SU-DHL-6 (cell line): ENCODE data around the gene ZNF775.

Experiments used
- H2AFZ ChIP-seq: fragments of 200-600 bp; sonication (generic); 2 replicates; pipeline ENCODE4 v1.6.1; 2014; ENCODE audit warnings: low read depth, mild to moderate bottlenecking, moderate library complexity, mixed read lengths, antibody characterized with exemption, low read length; ENCODE audit not compliant: severe bottlenecking
- H3F3A ChIP-seq: fragments of 200-600 bp; shearing (Covaris generic); 2 replicates; pipeline ENCODE4 v1.6.0; 2016; ENCODE audit warnings: antibody characterized with exemption, mild to moderate bottlenecking; ENCODE audit not compliant: insufficient read depth
- H3K27ac ChIP-seq: fragments of 200-600 bp; sonication (generic); 2 replicates; pipeline ENCODE4 v1.5.1; 2016; ENCODE audit warnings: low read depth, mild to moderate bottlenecking, low read length, moderate library complexity, mixed read lengths
- H3K27me3 ChIP-seq: fragments of 200-600 bp; sonication (generic), shearing (Covaris generic); 2 replicates; pipeline ENCODE4 v1.6.0; 2014; ENCODE audit warnings: mild to moderate bottlenecking, low read length
- H3K36me3 ChIP-seq: fragments of 200-600 bp; sonication (generic); 2 replicates; pipeline ENCODE4 v1.6.1; 2014; ENCODE audit warnings: mild to moderate bottlenecking, low read length, mixed read lengths
- H3K4me2 ChIP-seq: fragments of 300-600, 200-600 bp; shearing (Covaris generic), sonication (generic); 2 replicates; pipeline ENCODE4 v1.6.0; 2014; ENCODE audit warnings: low read length, low read depth, mild to moderate bottlenecking; ENCODE audit not compliant: poor library complexity, severe bottlenecking
- H3K4me3 ChIP-seq: fragments of 200-600 bp; sonication (generic); 2 replicates; pipeline ENCODE4 v1.5.1; 2014; ENCODE audit warnings: antibody characterized with exemption, low read length, mild to moderate bottlenecking, mixed read lengths; ENCODE audit not compliant: insufficient read depth, poor library complexity, severe bottlenecking
- H3K79me2 ChIP-seq: fragments of 200-600 bp; sonication (generic); 2 replicates; pipeline ENCODE4 v1.6.1; 2014; ENCODE audit warnings: mild to moderate bottlenecking, low read length, moderate library complexity; ENCODE audit not compliant: insufficient read depth
- H3K9ac ChIP-seq: fragments of 200-600 bp; sonication (generic); 2 replicates; pipeline ENCODE4 v1.7.0; 2014; ENCODE audit warnings: mild to moderate bottlenecking, low read length
- H3K9me2 ChIP-seq: fragments of 200-600 bp; sonication (generic); replicated peaks from 2 replicates; pipeline ENCODE4 v1.6.1; 2014; ENCODE audit warnings: low read length; ENCODE audit not compliant: insufficient read depth
- H3K9me3 ChIP-seq: fragments of 200-600 bp; sonication (generic); 2 replicates; pipeline ENCODE4 v1.6.1; 2014; ENCODE audit warnings: low read length, mixed read lengths; ENCODE audit not compliant: insufficient read depth
- H4K20me1 ChIP-seq: fragments of 200-600 bp; sonication (generic); 2 replicates; pipeline ENCODE4 v1.6.1; 2014; ENCODE audit warnings: low read depth, mild to moderate bottlenecking, antibody characterized with exemption, low read length, moderate library complexity, mixed read lengths
- CTCF ChIP-seq: fragments of 200-600 bp; sonication (generic); IDR thresholded peaks from one replicate; pipeline ENCODE4 v1.5.1; 2017; ENCODE audit warnings: antibody characterized with exemption, mild to moderate bottlenecking, low read length, moderate library complexity; ENCODE audit not compliant: insufficient read depth, poor library complexity, severe bottlenecking
- EZH2phosphoT487 ChIP-seq: fragments of 200-600 bp; sonication (generic), shearing (Covaris generic); conservative IDR thresholded peaks from 2 replicates; pipeline ENCODE4 v1.6.1; 2018; ENCODE audit warnings: mild to moderate bottlenecking, antibody characterized with exemption, low read length, moderate library complexity, mixed read lengths

ZNF775 gene

GRCh38 chr7:150397346-150398107, 18.4 kb downstream of the ZNF775 start:
- Histone ChIP-seq H3K9me3 (no peaks in the 10 kb centered on the region), H3K27me3 (no peaks in the 10 kb centered on the region), H3K9ac (no peak overlapping the region), H3F3A (no peaks in the 10 kb centered on the region), H3K27ac (no peak overlapping the region), H3K79me2 (no peaks in the 10 kb centered on the region), H3K9me2 (no peaks in the 10 kb centered on the region), H3K4me2 (no peak overlapping the region), H2AFZ (no peak overlapping the region), H3K36me3 (no peaks in the 10 kb centered on the region), H4K20me1 (no peaks in the 10 kb centered on the region), H3K4me3 (no peak overlapping the region)
- no peak for TF ChIP-seq CTCF
- TF ChIP-seq EZH2phosphoT487 = no peak

DNA sequence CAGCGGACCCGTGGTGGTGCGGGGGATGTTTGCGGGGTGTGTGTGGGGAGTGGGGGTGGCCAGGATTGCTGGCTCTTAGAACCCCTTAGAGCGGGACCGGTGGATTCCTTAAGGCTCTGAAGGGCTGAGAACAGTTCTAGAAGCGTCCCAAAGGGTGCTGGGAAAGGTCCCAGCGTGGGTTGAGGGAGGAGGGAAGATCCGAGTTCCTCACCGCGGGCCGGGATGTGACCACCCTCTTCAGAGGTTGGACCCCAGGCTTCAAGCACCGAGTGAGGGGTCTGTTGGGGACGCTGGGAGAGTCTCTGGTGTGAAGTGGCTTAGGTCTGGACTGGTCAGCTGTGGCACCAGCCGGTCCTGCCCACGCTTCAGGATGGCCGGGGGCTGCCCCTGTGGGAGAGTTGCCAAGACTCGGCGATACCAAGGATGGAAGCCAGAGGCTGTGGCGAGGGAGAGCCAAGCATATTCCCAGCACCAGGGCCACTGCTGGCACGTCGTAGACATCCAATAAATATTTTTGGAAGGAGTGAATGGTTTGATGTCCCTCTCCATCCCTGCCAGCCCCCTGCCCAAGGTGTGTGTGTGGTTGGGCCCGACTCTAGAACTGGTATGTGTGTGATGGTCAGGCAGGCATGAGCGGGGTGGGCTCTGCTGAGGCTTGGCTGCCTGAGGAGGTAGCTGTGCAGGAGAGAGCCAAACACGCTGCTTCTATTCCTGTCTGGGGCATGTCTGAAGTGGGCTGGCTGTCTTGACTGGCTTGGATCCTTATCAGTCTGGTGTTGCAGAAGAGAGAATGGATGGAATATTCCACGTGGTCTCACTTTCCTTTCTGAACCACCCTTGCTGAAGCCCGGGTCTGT, 19.2 kb downstream of the ZNF775 start:
- H3F3A ChIP-seq = no peaks in the 10 kb centered on the region
- H4K20me1 ChIP-seq = no peaks in the 10 kb centered on the region
- no peaks in the 10 kb centered on the region for H3K79me2 ChIP-seq
- no peak overlapping the region for H2AFZ ChIP-seq
- no peak overlapping the region for H3K4me2 ChIP-seq
- H3K9ac ChIP-seq = no peak overlapping the region
- no peak overlapping the region for H3K27ac ChIP-seq
- H3K4me3 ChIP-seq = no peak overlapping the region
- no peaks in the 10 kb centered on the region for H3K27me3 ChIP-seq
- TF ChIP-seq EZH2phosphoT487 (no peak), CTCF (no peak)
- no peaks in the 10 kb centered on the region for H3K36me3 ChIP-seq
- no peaks in the 10 kb centered on the region for H3K9me3 ChIP-seq
- H3K9me2 ChIP-seq = no peaks in the 10 kb centered on the region

DNA sequence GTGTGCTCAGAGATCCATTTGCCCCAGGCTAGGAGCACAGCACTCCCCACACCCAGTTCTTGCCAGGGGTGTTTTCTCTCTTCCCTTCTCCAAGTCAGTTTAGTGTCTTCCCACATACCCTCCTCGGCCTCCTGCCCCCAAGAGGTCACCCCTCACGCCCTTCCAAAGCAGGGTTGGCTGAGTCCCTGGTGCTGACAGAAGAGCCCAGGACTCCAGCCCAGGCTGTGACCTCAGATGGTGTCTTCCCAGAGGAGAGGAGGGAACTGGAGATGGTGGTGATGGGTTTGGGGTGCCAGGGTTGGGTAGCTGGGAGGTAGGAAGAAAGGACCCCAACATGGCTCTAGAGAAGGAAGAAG, 19.8 kb downstream of the ZNF775 start:
- no peak overlapping the region for H3K4me3 ChIP-seq
- no peaks in the 10 kb centered on the region for H3K9me2 ChIP-seq
- no peaks in the 10 kb centered on the region for H3K27me3 ChIP-seq
- H3K79me2 ChIP-seq = no peaks in the 10 kb centered on the region
- H3K27ac ChIP-seq = no peak overlapping the region
- H3F3A ChIP-seq = no peaks in the 10 kb centered on the region
- no peaks in the 10 kb centered on the region for H3K9me3 ChIP-seq
- no peak overlapping the region for H2AFZ ChIP-seq
- H3K9ac ChIP-seq = no peak overlapping the region
- no peak for TF ChIP-seq EZH2phosphoT487
- no peak for TF ChIP-seq CTCF
- H3K36me3 ChIP-seq = no peaks in the 10 kb centered on the region
- no peak overlapping the region for H3K4me2 ChIP-seq
- no peaks in the 10 kb centered on the region for H4K20me1 ChIP-seq
